Measurements from ENCODE around the gene KLRB1.

Gene KLRB1

GRCh38 chr12:9607716-9608115 is at the start of gene KLRB1:
Gene KLRB1 (minus strand): TSS chr12:9607916. CDS start chr12:9607839, 77 bp downstream.
- no peak for DNase-seq

- DNase-seq = peak; percentile 80
Observed at GRCh38 chr12:9651265-9651729, 43.6 kb upstream of the KLRB1 start.

- DNase-seq = peak; percentile 41
Observed at GRCh38 chr12:9650151-9650576, 42.4 kb upstream of the KLRB1 start.

GRCh38 chr12:9649532-9649940 is 41.8 kb upstream of the KLRB1 start:
- peak; percentile 45 for DNase-seq

GRCh38 chr12:9648701-9649531 is 41.2 kb upstream of the KLRB1 start:
- no peak for DNase-seq

GRCh38 chr12:9647825-9648700 is 40.3 kb upstream of the KLRB1 start:
- peak; percentile 90 for DNase-seq

GRCh38 chr12:9646794-9647781 is 39.4 kb upstream of the KLRB1 start:
- DNase-seq = peak; percentile 70

- DNase-seq = peak; percentile 89
Observed at GRCh38 chr12:9644985-9645551, 37.4 kb upstream of the KLRB1 start.

GRCh38 chr12:9643266-9643660 is 35.5 kb upstream of the KLRB1 start:
- DNase-seq = no peak

- DNase-seq = no peak
Observed at GRCh38 chr12:9642606-9643265, 35.0 kb upstream of the KLRB1 start.

GRCh38 chr12:9640024-9640423 is 32.3 kb upstream of the KLRB1 start:
- no peak for DNase-seq

- DNase-seq = no peak
Observed at GRCh38 chr12:9636851-9637206, 29.1 kb upstream of the KLRB1 start.

GRCh38 chr12:9636150-9636850 is 28.6 kb upstream of the KLRB1 start:
- DNase-seq = no peak

GRCh38 chr12:9634969-9635754 is 27.4 kb upstream of the KLRB1 start:
- no peak for DNase-seq

GRCh38 chr12:9634177-9634803 is 26.6 kb upstream of the KLRB1 start:
- peak; percentile 73 for DNase-seq

- no peak for DNase-seq
Observed at GRCh38 chr12:9632766-9633165, 25.1 kb upstream of the KLRB1 start.

- DNase-seq = no peak
Observed at GRCh38 chr12:9626821-9627220, 19.1 kb upstream of the KLRB1 start.

GRCh38 chr12:9626291-9626690 is 18.6 kb upstream of the KLRB1 start:
- DNase-seq = no peak

GRCh38 chr12:9625019-9625418 is 17.3 kb upstream of the KLRB1 start:
- no peak for DNase-seq
